HL-60/S4 treated with phorbol 12-myristate 13-acetate at 8.2 ng/mL for 4 days and 3 days (cell line): ENCODE measurements around the gene RASSF6.
"Not testable (repeated sequence)": the region's sequence is repeated elsewhere in the genome, so short reads cannot be mapped to it uniquely, and the experiment has no call there.

Experiments used
- in situ Hi-C: fragments of 300-500 bp; cut with MboI; formaldehyde crosslinking; loops from 2 replicates; pipeline ENCODE4 v1.15.0; 2022; ENCODE audit warnings: low sequenced_read_pairs

RASSF6 gene

DNA sequence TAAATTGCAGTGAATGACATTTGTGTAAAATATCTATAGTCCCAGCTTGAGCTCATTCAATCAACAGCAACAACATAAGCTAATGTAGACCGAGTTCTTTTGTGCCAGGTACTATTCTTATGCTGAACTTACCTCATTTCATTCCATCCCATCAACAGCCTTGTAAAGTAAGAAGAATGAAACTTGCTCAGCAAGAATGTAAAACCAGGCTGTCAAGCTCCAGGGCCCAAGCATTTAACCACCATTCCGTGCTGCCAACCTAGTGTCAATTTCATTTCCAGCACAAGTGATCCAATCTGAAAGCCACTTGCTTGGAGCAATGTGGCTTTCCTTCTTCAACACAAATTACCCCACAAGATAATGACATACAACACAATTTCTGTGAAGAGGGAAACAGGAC lies 36.6 kb downstream of the RASSF6 start:
- in situ Hi-C loops, result no loop called here

GRCh38 chr4:73577371-73577770 lies 42.9 kb downstream of the RASSF6 start:
- in situ Hi-C loops, result no loop called here

GRCh38 chr4:73576381-73576780 lies 43.9 kb downstream of the RASSF6 start:
- in situ Hi-C loops, result no loop called here

DNA sequence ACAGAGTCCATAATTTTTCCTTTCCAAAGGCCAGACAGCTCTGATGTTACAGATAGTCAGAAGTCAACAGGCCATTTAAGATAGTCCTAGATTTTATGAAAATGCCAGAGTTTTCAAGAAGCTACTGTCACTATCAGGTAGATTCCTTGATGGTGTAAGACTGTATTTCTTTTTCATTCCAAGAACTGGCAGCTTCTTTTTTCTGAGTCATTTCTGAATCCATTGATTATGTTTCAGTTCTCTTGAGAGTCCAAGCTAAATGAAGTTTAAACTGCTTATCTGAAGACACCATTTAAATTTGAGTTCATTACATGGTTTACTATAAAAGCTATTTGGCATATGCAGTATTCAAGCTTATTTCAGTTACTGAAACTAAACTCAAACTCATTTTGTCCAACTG lies 44.6 kb downstream of the RASSF6 start:
- in situ Hi-C loops, result no loop called here

GRCh38 chr4:73573794-73574528 lies 46.3 kb downstream of the RASSF6 start:
- in situ Hi-C loops, result no loop called here

DNA sequence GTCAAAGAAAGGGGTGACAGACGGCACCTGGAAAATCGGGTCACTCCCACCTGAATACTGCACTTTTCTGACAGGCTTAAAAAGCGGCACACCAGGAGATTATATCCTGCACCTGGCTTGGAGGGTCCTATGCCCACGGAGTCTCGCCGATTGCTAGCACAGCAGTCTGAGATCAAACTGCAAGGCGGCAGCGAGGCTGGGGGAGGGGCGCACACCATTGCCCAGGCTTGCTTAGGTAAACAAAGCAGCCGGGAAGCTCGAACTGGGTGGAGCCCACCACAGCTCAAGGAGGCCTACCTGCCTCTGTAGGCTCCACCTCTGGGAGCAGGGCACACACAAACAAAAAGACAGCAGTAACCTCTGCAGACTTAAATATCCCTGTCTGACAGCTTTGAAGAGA lies 69.4 kb downstream of the RASSF6 start:
- in situ Hi-C loops, result not testable (repeated sequence)

DNA sequence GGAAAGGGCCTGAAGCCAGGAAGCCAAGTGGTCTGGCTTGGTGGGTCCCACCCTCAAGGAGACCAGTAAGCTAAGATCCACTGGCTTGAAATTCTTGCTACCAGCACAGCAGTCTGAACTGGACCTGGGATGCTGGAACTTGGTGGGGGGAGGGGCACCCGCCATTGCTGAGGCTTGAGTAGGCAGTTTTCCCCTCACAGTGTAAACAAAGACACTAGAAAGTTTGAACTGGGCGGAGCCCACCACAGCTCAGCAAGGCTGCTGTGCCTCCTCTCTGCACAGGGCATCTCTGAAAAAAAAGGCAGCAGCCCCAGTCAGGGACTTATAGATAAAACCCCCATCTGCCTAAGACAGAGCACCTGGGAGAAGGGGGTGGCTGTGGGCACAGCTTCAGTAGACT lies 75.6 kb downstream of the RASSF6 start:
- in situ Hi-C loops, result no loop called here

DNA sequence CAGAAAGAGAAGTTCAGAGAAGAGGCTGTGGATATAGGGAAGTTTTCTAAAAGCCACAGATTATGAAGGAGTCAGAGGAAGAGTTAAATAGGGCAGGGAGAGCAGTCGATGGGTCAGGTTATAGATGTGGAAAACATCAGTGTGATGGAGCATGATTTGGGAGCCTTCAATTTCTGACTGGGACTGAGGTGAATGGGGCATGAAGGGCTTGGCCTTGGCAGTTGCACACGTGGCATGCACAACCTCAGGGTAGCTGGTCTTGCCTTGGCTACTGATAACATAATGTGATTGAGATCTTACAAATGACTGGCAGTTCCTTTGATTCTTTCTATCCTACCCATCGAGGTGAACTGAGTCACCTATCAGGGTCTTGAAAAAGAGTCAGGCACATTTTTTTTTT lies 79.0 kb downstream of the RASSF6 start:
- in situ Hi-C loops, result no loop called here

GRCh38 chr4:73540826-73541225 lies 79.4 kb downstream of the RASSF6 start:
- in situ Hi-C loops, result no loop called here

- in situ Hi-C loops, result no loop called here
These were observed 80.8 kb downstream of the RASSF6 start for GRCh38 chr4:73539386-73539785.

DNA sequence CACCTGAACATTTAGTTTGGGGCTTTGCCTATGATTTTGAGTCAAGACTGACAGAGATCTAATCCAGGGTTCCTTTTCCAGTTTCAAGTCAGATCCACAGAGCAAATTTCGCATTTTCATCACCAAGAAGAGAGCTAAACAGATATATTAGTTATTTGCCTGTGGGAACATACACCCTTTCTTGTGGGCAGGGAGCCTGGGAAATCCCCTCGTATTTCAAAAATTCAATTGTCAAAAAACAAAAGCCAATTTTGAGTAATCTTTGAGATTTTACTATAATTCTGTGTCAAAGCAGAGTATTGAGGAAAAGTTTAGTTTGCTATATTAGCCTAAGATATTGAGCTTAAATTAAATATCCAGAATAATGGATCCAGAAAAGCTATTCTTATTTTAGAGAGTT lies 82.1 kb downstream of the RASSF6 start:
- in situ Hi-C loops, result no loop called here

DNA sequence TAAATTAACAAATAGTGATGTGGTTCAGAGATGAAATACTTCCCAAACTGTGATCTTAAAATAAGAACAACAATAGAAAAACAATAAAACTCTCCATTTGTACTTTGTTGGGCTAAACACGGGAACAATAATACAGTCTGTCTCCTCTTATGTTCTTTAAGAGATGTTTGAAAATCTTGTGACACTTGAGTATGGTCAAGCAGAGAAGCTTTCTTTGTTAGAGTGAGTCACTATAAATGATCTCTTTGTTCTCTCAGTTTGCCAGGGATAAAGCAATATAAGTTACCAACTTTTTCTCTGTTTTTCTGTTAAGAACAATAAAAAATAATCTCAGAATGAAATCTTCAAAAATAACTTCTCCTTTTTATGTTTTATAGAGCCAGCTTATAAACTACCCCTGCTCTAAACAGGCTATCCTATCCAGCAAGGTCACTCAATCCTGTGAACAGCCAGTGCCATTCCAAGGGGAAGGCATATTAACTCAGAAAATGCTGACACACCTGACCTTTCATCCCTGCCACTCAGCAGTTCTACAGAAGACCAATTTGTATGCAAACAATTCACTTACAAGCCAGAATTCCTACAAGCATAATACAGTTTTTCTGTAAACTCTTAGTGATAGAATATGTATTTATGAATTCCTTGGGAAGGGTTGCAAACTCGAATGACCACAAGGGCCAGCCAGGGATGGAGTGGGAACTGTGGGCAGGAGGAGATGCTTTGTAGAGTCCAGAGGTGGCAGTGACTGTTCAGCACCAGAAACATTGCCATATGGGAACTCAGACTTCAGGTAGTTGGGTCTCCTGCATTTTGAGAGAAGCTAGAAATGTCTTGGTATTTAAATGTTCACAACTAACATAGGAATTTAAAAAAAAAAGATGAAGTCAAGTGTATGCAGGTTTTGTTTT lies 86.5 kb downstream of the RASSF6 start:
- in situ Hi-C loops, result no loop called here

DNA sequence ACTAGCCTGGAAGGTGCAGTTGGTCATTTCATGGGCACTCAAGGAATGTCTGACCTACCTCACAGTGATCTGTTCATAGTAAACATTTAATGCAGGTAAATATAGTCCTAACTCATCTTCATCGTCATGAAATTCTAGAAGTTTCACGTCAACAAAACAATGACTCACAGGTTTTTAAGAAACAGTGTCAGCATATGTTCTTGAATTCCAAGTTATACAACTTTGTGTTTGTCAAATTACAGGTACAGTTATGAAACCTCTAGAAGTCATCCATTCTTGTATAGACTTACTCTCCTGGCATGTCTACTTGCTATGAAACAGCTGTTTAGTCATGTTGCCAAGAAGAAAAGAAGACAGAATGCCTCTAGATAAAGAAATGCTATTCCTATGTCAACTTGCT lies 92.1 kb downstream of the RASSF6 start:
- in situ Hi-C loops, result no loop called here

- in situ Hi-C loops, result no loop called here
These were observed 93.0 kb downstream of the RASSF6 start for GRCh38 chr4:73527196-73527595.

- in situ Hi-C loops, result no loop called here
These were observed 94.6 kb downstream of the RASSF6 start for GRCh38 chr4:73525611-73526010.

DNA sequence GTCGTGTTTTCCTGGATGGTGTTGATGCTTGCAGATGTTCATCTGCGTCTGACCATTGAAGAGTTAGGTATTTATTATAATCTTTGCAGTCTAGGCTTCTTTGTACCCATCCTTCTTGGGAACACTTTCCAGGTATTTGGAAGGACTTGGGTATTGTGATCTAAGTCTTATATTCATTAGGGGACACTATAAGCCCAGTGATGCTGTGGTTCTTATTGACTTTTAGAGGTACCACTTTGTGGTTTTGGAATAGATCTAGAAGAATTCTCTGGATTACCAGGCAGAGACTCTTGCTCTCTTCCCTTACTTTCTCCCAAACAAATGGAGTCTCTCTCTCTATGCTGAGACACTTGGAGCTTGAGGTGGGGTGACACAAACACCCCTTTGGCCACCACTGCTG lies 97.1 kb downstream of the RASSF6 start:
- in situ Hi-C loops, result no loop called here
